ENCODE data around the gene C2CD2.

C2CD2 gene

DNA sequence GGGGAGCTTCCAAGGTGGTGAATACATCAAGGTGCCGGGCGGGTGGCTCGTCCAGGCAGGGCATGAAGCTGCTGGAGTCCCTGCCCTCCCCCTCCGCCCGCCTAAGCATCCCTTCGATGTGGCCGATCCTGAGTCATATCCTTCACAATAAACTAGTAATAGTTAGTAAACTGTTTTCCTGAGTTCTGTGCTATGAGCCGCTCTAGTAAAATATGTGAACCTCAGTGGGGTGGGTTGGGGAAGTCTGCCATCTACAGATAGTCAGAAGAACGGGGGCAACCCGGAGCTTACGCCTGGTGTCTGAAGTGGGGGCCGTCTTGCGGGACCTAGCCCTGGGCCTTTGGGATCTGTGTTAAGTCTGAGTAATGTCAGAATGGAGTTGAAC is 21.6 kb downstream of the C2CD2 start:
- TF ChIP-seq, protein P1, sequence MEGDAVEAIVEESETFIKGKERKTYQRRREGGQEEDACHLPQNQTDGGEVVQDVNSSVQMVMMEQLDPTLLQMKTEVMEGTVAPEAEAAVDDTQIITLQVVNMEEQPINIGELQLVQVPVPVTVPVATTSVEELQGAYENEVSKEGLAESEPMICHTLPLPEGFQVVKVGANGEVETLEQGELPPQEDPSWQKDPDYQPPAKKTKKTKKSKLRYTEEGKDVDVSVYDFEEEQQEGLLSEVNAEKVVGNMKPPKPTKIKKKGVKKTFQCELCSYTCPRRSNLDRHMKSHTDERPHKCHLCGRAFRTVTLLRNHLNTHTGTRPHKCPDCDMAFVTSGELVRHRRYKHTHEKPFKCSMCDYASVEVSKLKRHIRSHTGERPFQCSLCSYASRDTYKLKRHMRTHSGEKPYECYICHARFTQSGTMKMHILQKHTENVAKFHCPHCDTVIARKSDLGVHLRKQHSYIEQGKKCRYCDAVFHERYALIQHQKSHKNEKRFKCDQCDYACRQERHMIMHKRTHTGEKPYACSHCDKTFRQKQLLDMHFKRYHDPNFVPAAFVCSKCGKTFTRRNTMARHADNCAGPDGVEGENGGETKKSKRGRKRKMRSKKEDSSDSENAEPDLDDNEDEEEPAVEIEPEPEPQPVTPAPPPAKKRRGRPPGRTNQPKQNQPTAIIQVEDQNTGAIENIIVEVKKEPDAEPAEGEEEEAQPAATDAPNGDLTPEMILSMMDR (IDR thresholded peaks at IDR 0.05), result no peak

DNA sequence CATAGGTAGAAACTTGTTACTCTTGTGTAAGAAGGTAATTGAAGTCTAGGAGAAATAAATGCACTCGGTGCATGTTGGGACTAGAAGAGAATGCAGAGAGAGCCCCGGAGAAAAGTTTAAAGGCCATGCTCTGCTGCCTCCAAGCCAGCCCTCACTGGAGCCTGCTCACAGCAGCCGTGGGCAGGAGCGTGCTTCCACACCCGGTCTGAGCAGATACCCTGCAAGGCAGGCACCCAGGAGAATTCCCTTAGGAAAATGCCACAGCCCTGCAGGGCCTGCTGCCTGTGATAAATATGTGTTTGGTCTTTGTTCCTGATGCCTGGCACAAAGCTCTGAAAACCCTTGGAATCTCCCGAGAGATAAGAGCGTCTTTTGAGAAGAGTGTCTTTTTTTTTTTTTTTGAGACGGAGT is 22.8 kb downstream of the C2CD2 start:
- TF ChIP-seq, protein P1 (IDR thresholded peaks at IDR 0.05), result no peak

DNA sequence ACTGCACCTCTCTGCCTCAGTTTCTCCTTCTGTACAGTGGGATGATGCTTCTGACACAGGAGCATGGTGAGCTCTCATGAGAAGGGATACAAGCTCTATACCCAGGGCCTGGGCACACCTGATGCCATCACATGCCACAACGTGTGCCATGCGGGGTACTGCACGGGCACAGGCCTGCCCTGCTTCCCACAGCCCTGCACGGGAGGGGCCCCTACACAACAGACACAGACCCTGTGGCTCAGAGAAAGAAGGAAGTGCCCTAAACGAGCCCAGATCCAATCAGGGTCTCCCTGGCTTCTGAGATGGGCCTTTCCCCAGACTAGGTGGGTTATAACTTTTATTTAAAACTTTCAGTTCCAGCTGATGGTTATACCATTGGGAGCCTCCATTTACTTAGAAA is 24.6 kb downstream of the C2CD2 start:
- TF ChIP-seq, protein P1 (IDR thresholded peaks at IDR 0.05), result no peak

DNA sequence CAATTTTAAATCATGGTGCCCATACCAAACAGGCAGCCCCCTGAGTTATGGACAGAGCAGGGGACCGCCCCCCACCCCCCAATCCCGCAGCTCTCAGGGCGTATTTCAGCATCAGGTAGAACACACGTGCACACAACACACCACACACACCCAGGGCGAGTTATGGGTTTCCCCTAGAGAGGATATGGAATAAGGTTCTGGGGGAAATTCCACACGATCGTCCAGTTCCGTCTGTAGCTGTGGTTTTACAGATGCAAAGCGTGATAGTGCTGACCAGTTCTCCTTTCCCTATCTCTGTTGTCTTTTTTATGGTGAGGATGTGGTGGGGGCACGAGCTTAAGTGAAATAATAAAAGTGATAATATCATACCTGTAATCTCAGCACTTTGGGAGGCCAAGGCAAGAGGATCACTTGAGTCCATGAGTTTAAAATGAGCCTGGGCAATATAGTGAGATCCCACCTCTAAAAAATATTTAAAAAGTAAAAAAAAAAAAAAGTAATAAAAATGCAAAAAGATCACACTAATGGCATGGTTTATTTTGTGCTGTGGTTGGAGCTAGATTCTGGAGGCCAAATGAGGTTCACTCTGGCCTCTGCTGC is 25.1 kb downstream of the C2CD2 start:
- TF ChIP-seq, protein P1 (IDR thresholded peaks at IDR 0.05), result no peak

DNA sequence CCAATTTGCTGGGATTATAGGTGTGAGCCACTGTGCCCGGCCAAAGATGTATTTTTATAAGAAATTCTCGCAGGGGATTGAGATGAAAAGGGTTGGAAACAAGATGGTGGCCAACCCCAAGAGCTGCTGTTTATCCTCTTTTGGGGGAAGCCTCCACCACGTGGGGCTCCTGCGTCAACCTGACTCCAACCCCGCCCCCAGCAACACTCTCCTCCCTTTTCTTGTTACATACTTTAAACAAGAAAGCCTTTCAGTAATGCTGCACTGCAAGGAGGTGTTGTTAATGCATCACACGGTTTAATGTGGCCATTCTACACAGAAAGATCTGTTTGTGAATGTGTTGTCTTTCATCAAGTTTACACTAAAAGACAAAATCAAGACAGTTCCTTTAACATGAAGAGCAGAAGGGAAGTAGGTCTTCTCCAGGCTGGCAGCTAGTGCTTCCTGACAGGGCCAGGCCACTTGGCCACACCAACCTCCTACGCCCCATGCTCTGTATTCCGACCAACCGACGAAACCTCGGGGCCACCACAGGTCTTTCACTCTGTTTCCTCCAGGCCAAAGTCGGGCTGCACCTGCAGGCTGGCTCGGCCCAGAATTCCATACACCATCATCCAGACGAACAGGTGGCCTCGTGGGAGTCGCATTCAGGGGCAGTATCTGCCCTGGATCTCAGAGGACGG is 25.9 kb downstream of the C2CD2 start:
- TF ChIP-seq, protein P1 (IDR thresholded peaks at IDR 0.05), result no peak

DNA sequence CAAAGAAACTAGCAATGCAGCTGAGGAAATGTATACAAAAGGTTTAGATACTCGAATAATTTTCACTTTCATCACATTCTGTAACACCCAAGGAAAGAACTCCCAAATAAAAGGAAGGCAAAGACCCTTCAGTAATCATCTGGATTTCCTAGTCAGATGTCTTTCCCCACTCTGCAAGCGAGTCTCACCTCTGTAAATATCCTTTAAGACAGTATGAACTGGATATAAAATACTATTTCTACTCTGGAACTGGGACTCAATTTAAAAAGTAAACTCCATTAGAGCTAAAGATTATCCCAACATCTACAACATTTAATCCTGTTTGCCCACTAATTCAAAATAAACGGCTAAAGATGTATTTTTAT is 27.0 kb downstream of the C2CD2 start:
- TF ChIP-seq, protein P1 (IDR thresholded peaks at IDR 0.05), result no peak

DNA sequence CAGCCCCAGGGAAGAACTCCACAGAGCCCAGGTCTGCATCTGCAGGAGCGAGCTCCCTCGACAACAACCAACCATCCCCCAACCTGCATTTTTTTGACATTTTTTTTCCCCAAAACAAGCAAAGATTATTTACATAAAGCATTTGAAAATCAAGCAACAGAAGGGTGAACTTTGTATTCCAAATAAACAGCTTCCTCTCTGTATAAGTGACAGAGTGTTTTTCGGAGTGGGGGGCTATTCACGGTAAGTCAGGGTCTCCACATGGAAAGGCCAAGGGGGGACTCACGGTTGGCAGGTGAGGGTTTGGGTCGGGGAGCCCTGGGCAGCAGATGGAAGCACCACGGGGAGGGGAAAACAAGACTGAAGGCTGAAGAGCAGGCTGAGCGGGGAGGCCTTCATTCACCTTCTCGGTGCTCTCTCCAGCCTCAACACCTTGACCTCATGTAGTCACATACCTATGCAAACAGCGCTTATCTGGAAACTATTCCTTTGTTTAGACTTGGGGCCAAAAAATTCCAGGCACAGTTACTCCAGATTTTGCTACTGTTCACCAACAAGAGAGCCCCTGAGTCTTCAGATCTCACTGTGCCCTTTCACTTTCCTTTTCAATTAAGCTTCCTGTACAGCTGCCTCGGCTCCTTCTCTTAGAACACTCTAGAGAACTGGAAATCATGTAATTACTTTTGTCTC is 27.6 kb downstream of the C2CD2 start:
- TF ChIP-seq, protein P1 (IDR thresholded peaks at IDR 0.05), result no peak
